ENCODE results near the gene FOXO6.

GRCh38 chr1:41312991-41313645 lies 48.1 kb upstream of the FOXO6 start:
- TF ChIP-seq CTCF (CRISPR knock-in tag; IDR thresholded peaks at IDR 0.05) = no peak
- TF ChIP-seq ZNF569 (CRISPR knock-in tag; IDR thresholded peaks at IDR 0.05; ENCODE audit: borderline replicate concordance) = no peak
- TF ChIP-seq RFXANK (CRISPR knock-in tag; IDR thresholded peaks at IDR 0.05) = no peak
- no peak for TF ChIP-seq CAMTA2 (CRISPR knock-in tag; IDR thresholded peaks at IDR 0.05; ENCODE audit: borderline replicate concordance)
- no peak for TF ChIP-seq MLLT10 (CRISPR knock-in tag; IDR thresholded peaks at IDR 0.05)
- TF ChIP-seq ZNF362 (CRISPR knock-in tag; IDR thresholded peaks at IDR 0.05; ENCODE audit: borderline replicate concordance) = no peak
- TF ChIP-seq CEBPB (IDR thresholded peaks at IDR 0.05; ENCODE audit: borderline replicate concordance, low read depth, low read length) = no peak
- TF ChIP-seq CREB3 (CRISPR knock-in tag; IDR thresholded peaks at IDR 0.05) = no peak
- TF ChIP-seq ZIK1 (CRISPR knock-in tag; IDR thresholded peaks at IDR 0.05; ENCODE audit: borderline replicate concordance, low read depth) = no peak
- no peak for TF ChIP-seq PHF20 (CRISPR knock-in tag; IDR thresholded peaks at IDR 0.05)
- TF ChIP-seq EP300 (IDR thresholded peaks at IDR 0.05; ENCODE audit: low read depth in 2 of 2, low read length in 2 of 2) = no peak
- no peak for TF ChIP-seq EP300 (CRISPR knock-in tag; IDR thresholded peaks at IDR 0.05; ENCODE audit: borderline replicate concordance)
- TF ChIP-seq RNF219 (CRISPR knock-in tag; IDR thresholded peaks at IDR 0.05) = no peak
- no peak for TF ChIP-seq KAT2B (IDR thresholded peaks at IDR 0.05; ENCODE audit: borderline replicate concordance, low read depth, low read length)

Data from HepG2 (cell line).